GM23338 (cell line): Measurements from ENCODE around the gene P3H4. TPM values are rescaled to one million over a fixed set of nuclear protein-coding genes. Genes with fewer than 3 reads are reported as not detected.
"Not testable (repeated sequence)": the region's sequence is repeated elsewhere in the genome, so short reads cannot be mapped to it uniquely, and the experiment has no call there.

Source experiments
- ATAC-seq: fragments of 200-7000 bp; cut with Tn5 transposase; 3 replicates; pipeline ENCODE4 v1.9.1; 2020
- DNase-seq: peaks from one replicate; pipeline ENCODE4 v3.0.0-alpha.2; 2015; ENCODE audit warnings: low spot score
- H2AFZ ChIP-seq: fragments of 200-600 bp; sonication (generic); 2 replicates; pipeline ENCODE4 v1.8.0; 2016; ENCODE audit warnings: antibody characterized with exemption, mild to moderate bottlenecking, moderate library complexity
- H3F3A ChIP-seq: fragments of 200-600 bp; sonication (generic); replicated peaks from 2 replicates; pipeline ENCODE4 v1.8.0; 2017; ENCODE audit warnings: antibody characterized with exemption, mixed run types, low read depth
- H3K27ac ChIP-seq: fragments of 200-600 bp; sonication (generic); 2 replicates; pipeline ENCODE4 v1.6.1; 2016; ENCODE audit warnings: low read depth
- H3K27me3 ChIP-seq: fragments of 200-600 bp; sonication (generic); 2 replicates; pipeline ENCODE4 v1.8.0; 2016; ENCODE audit warnings: mild to moderate bottlenecking, mixed run types, moderate library complexity; ENCODE audit not compliant: insufficient read depth
- H3K36me3 ChIP-seq: fragments of 200-600 bp; sonication (generic); 2 replicates; pipeline ENCODE4 v1.8.0; 2016; ENCODE audit warnings: mild to moderate bottlenecking; ENCODE audit not compliant: insufficient read depth
- H3K4me1 ChIP-seq: fragments of 200-600 bp; sonication (generic); 2 replicates; pipeline ENCODE4 v1.8.0; 2016; ENCODE audit warnings: mild to moderate bottlenecking, moderate library complexity; ENCODE audit not compliant: insufficient read depth
- H3K4me2 ChIP-seq: fragments of 200-600 bp; sonication (generic); 2 replicates; pipeline ENCODE4 v1.7.1; 2017; ENCODE audit warnings: mixed run types
- H3K4me3 ChIP-seq: fragments of 200-600 bp; sonication (generic); 2 replicates; pipeline ENCODE4 v1.6.1; 2016; ENCODE audit warnings: mixed run types
- H3K79me2 ChIP-seq: fragments of 200-600 bp; sonication (generic); replicated peaks from 2 replicates; pipeline ENCODE4 v1.8.0; 2017; ENCODE audit warnings: mild to moderate bottlenecking; ENCODE audit not compliant: insufficient read depth
- H3K9me2 ChIP-seq: fragments of 200-600 bp; sonication (generic); 2 replicates; pipeline ENCODE4 v1.8.0; 2017; ENCODE audit not compliant: insufficient read depth
- H4K20me1 ChIP-seq: fragments of 200-600 bp; sonication (generic); replicated peaks from 2 replicates; pipeline ENCODE4 v1.8.0; 2017; ENCODE audit warnings: mild to moderate bottlenecking; ENCODE audit not compliant: insufficient read depth
- H3K27ac Mint-ChIP-seq: 2 replicates; pipeline ENCODE4 v1.8.0; 2020; ENCODE audit warnings: inconsistent platforms, mild to moderate bottlenecking, moderate library complexity, mixed read lengths
- H3K27me3 Mint-ChIP-seq: 3 replicates; pipeline ENCODE4 v1.8.0; 2022; ENCODE audit warnings: low read depth, mild to moderate bottlenecking, moderate library complexity, mixed read lengths, inconsistent platforms; ENCODE audit not compliant: insufficient read depth, poor library complexity
- H3K36me3 Mint-ChIP-seq: 3 replicates; pipeline ENCODE4 v1.8.0; 2021; ENCODE audit warnings: low read depth, mild to moderate bottlenecking, inconsistent platforms, moderate library complexity, mixed read lengths
- H3K4me1 Mint-ChIP-seq: 3 replicates; pipeline ENCODE4 v1.8.0; 2020; ENCODE audit warnings: mild to moderate bottlenecking, inconsistent platforms, mixed read lengths
- H3K4me3 Mint-ChIP-seq: 3 replicates; pipeline ENCODE4 v1.8.0; 2021; ENCODE audit warnings: moderate library complexity, mild to moderate bottlenecking, inconsistent platforms, mixed read lengths
- H3K9me3 Mint-ChIP-seq: 3 replicates; pipeline ENCODE4 v1.8.0; 2020; ENCODE audit warnings: moderate library complexity, mild to moderate bottlenecking, inconsistent platforms, mixed read lengths
- CREB1 ChIP-seq: fragments of 250-450 bp; sonication (Bioruptor Pico); IDR thresholded peaks from 2 replicates; pipeline ENCODE4 v1.5.0; 2020; ENCODE audit warnings: low read depth, mild to moderate bottlenecking, moderate library complexity
- EZH2 ChIP-seq: fragments of 200-600 bp; sonication (generic); IDR thresholded peaks from one replicate; pipeline ENCODE4 v1.8.0; 2017; ENCODE audit warnings: antibody characterized with exemption, mild to moderate bottlenecking, low read depth; ENCODE audit not compliant: unreplicated experiment
- JUNB ChIP-seq: IDR thresholded peaks from one replicate; pipeline ENCODE4 v1.6.1; 2016; ENCODE audit warnings: antibody characterized with exemption; ENCODE audit not compliant: unreplicated experiment
- NANOG ChIP-seq: IDR thresholded peaks from 2 replicates; pipeline ENCODE4 v1.6.1; 2016; ENCODE audit warnings: antibody characterized with exemption, borderline replicate concordance
- POLR2AphosphoS5 ChIP-seq: IDR thresholded peaks from 2 replicates; pipeline ENCODE4 v1.6.1; 2016; ENCODE audit warnings: antibody characterized with exemption, low read depth
- ZNF331 ChIP-seq: fragments of 250-450 bp; sonication (Bioruptor Pico); IDR thresholded peaks from 2 replicates; pipeline ENCODE4 v1.5.0; 2020; ENCODE audit warnings: low read depth, mild to moderate bottlenecking, moderate library complexity
- polyA plus RNA-seq: library from polyadenylated mRNA; unstranded; fragments of >200 nt; fragmentation: Nextera tagmentation; extraction: Ambion mirVana; gene quantifications from 2 replicates; pipeline ENCODE4 v1.2.1, GENCODE V29; 2016
- total RNA-seq: library from RNA; depleted of rRNA; stranded (reverse); fragments of >200 nt; shearing (Covaris generic); gene quantifications from 2 replicates; pipeline ENCODE4 v1.2.3, GENCODE V29; 2014
- TF ChIP-seq, protein P1 (sequence below), 2 experiments: fragments of 200-600 bp in 1 of 2; sonication (generic) in 1 of 2; conservative IDR thresholded peaks; 2 replicates each; pipeline versions ENCODE4 v1.5.1 to v1.6.1; 2016 to 2017; ENCODE audit warnings: antibody characterized with exemption in 2 of 2, low read depth in 2 of 2, mild to moderate bottlenecking in 2 of 2, moderate library complexity in 1 of 2
- TF ChIP-seq, protein P2 (sequence below): IDR thresholded peaks from one replicate; pipeline ENCODE4 v1.6.1; 2018; ENCODE audit warnings: antibody characterized with exemption; ENCODE audit not compliant: unreplicated experiment

The P3H4 gene
- total and polyA plus RNA-seq, 2 experiments from 2014 or later = 16.0 to 33.3 TPM

GRCh38 chr17:41835214-41835799, 23.6 kb upstream of the P3H4 start (continued):
- TF ChIP-seq POLR2AphosphoS5 = no peak
- TF ChIP-seq, protein P1, sequence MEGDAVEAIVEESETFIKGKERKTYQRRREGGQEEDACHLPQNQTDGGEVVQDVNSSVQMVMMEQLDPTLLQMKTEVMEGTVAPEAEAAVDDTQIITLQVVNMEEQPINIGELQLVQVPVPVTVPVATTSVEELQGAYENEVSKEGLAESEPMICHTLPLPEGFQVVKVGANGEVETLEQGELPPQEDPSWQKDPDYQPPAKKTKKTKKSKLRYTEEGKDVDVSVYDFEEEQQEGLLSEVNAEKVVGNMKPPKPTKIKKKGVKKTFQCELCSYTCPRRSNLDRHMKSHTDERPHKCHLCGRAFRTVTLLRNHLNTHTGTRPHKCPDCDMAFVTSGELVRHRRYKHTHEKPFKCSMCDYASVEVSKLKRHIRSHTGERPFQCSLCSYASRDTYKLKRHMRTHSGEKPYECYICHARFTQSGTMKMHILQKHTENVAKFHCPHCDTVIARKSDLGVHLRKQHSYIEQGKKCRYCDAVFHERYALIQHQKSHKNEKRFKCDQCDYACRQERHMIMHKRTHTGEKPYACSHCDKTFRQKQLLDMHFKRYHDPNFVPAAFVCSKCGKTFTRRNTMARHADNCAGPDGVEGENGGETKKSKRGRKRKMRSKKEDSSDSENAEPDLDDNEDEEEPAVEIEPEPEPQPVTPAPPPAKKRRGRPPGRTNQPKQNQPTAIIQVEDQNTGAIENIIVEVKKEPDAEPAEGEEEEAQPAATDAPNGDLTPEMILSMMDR (conservative IDR thresholded peaks at IDR 0.05; ENCODE audit: low read depth in 2 of 2) = no peak
- TF ChIP-seq, protein P2, sequence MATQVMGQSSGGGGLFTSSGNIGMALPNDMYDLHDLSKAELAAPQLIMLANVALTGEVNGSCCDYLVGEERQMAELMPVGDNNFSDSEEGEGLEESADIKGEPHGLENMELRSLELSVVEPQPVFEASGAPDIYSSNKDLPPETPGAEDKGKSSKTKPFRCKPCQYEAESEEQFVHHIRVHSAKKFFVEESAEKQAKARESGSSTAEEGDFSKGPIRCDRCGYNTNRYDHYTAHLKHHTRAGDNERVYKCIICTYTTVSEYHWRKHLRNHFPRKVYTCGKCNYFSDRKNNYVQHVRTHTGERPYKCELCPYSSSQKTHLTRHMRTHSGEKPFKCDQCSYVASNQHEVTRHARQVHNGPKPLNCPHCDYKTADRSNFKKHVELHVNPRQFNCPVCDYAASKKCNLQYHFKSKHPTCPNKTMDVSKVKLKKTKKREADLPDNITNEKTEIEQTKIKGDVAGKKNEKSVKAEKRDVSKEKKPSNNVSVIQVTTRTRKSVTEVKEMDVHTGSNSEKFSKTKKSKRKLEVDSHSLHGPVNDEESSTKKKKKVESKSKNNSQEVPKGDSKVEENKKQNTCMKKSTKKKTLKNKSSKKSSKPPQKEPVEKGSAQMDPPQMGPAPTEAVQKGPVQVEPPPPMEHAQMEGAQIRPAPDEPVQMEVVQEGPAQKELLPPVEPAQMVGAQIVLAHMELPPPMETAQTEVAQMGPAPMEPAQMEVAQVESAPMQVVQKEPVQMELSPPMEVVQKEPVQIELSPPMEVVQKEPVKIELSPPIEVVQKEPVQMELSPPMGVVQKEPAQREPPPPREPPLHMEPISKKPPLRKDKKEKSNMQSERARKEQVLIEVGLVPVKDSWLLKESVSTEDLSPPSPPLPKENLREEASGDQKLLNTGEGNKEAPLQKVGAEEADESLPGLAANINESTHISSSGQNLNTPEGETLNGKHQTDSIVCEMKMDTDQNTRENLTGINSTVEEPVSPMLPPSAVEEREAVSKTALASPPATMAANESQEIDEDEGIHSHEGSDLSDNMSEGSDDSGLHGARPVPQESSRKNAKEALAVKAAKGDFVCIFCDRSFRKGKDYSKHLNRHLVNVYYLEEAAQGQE = no peak
- no peak for TF ChIP-seq NANOG

GRCh38 chr17:41829961-41830360, 18.2 kb upstream of the P3H4 start:
- not testable (repeated sequence) for DNase-seq, H3K79me2 ChIP-seq, H3K4me3 ChIP-seq, H3K27me3 ChIP-seq, H4K20me1 ChIP-seq, H3K27ac Mint-ChIP-seq, H3K4me1 ChIP-seq, H3K9me2 ChIP-seq, H3K27ac ChIP-seq, H3K4me2 ChIP-seq, H2AFZ ChIP-seq, H3K4me3 Mint-ChIP-seq, H3K9me3 Mint-ChIP-seq, ATAC-seq, H3F3A ChIP-seq, H3K27me3 Mint-ChIP-seq, H3K4me1 Mint-ChIP-seq, H3K36me3 ChIP-seq
- H3K36me3 Mint-ChIP-seq = peaks cover 64% of the 10 kb centered on the region

GRCh38 chr17:41825175-41825845, 13.6 kb upstream of the P3H4 start:
- peaks cover 65% of the 10 kb centered on the region for H3K36me3 Mint-ChIP-seq
- Histone ChIP-seq H3K27me3 (no peaks in the 10 kb centered on the region), H3K27ac (no peak overlapping the region), H3K9me2 (no peaks in the 10 kb centered on the region), H2AFZ (no peak overlapping the region), H3K4me1 (no peaks in the 10 kb centered on the region; the same call in 1 of the 2 replicates), H4K20me1 (no peaks in the 10 kb centered on the region; the same call in 1 of the 2 replicates), H3K4me2 (no peak overlapping the region), H3K36me3 (peaks cover 4% of the 10 kb centered on the region), H3K4me3 (no peak overlapping the region), H3K79me2 (no peaks in the 10 kb centered on the region), H3F3A (no peaks in the 10 kb centered on the region; the same call in 1 of the 2 replicates)
- H3K9me3 Mint-ChIP-seq = no peaks in the 10 kb centered on the region
- H3K4me1 Mint-ChIP-seq = peaks cover 5% of the 10 kb centered on the region; the same call in 2 of the 3 replicates
- DNase-seq (no peak), ATAC-seq (no peak)
- H3K4me3 Mint-ChIP-seq = no peak overlapping the region
- H3K27ac Mint-ChIP-seq = no peak overlapping the region; the same call in 1 of the 2 replicates
- H3K27me3 Mint-ChIP-seq = peaks cover 16% of the 10 kb centered on the region
- TF ChIP-seq, protein P2 = no peak
- TF ChIP-seq POLR2AphosphoS5 (no peak), NANOG (no peak), EZH2 (no peak), JUNB (no peak), ZNF331 (CRISPR knock-in tag) (no peak), CREB1 (CRISPR knock-in tag) (no peak)
